Right lobe of liver (tissue), 6 donors: ENCODE results near the gene OAS1. TPM values are rescaled to one million over a fixed set of nuclear protein-coding genes. Genes with fewer than 3 reads are reported as not detected.

Experiments
- ATAC-seq, 4 donors: fragments of 200-7000 bp; cut with Tn5 transposase; one replicate each; pipeline ENCODE4 v1.9.1; 2020; ENCODE audit warnings: mild to moderate bottlenecking in 4 of 4, moderate library complexity in 4 of 4
- DNase-seq, 3 donors: peaks; one replicate each; pipeline ENCODE4 v3.0.0-alpha.2; 2020
- H3K27ac ChIP-seq, 3 donors: fragments of 200-600 bp; one replicate each; pipeline ENCODE4 v1.8.0; 2022
- H3K27me3 ChIP-seq, 2 donors: fragments of 200-600 bp; one replicate each; pipeline ENCODE4 v1.8.0; 2022
- H3K36me3 ChIP-seq, 4 donors: fragments of 200-600 bp; sonication (generic) in 1 of 4; one replicate each; pipeline versions ENCODE4 v1.5.1 to v1.8.0; 2017 to 2022; ENCODE audit warnings: control low read depth in 1 of 4
- H3K4me1 ChIP-seq, 4 donors: fragments of 200-600 bp; sonication (generic) in 1 of 4; one replicate each; pipeline versions ENCODE4 v1.5.1 to v1.8.0; 2017 to 2022; ENCODE audit warnings: control low read depth in 1 of 4
- H3K4me3 ChIP-seq, 3 donors: fragments of 200-600 bp; one replicate each; pipeline ENCODE4 v1.8.0; 2022
- H3K9me3 ChIP-seq, 4 donors: fragments of 200-600 bp; sonication (generic) in 1 of 4; one replicate each; pipeline versions ENCODE4 v1.5.1 to v1.8.0; 2017 to 2022; ENCODE audit warnings: control low read depth in 1 of 4
- CTCF ChIP-seq, 4 donors: fragments of 200-600 bp in 3 of 4; fragments of 450-650 bp in 1 of 4; IDR thresholded peaks; one replicate each; pipeline versions ENCODE4 v1.5.1 to v1.8.0; 2016 to 2022; ENCODE audit warnings: antibody characterized with exemption in 4 of 4, mild to moderate bottlenecking in 2 of 4
- POLR2A ChIP-seq: fragments of 450-650 bp; IDR thresholded peaks from one replicate; pipeline ENCODE4 v1.6.1; 2017; ENCODE audit warnings: antibody characterized with exemption, mild to moderate bottlenecking
- whole genome bisulfite sequencing: methylation state at CpG from one replicate; pipeline ENCODE4 v1.1.6; 2018; ENCODE audit warnings: low coverage, low lambda C conversion rate; ENCODE audit not compliant: insufficient coverage; ENCODE audit errors: missing lambda C conversion rate; 5-methylcytosine and 5-hydroxymethylcytosine counted together
- intact Hi-C, 2 donors: fragments of 100-400 bp; cut with DNase I; formaldehyde crosslinking; loops; one replicate each; pipeline versions ENCODE4 v1.11.2 to v1.14.1; 2022
- total RNA-seq, 6 experiments: library from RNA; depleted of rRNA in 2 of 6; stranded (reverse); fragments of >200 nt in 2 of 6; fragmentation: NEBNext Ultra II Directional in 3 of 6; extraction: Animal tissue kit (Norgen Biotek cat#: 25700) in 3 of 6; gene quantifications; one replicate each; pipeline versions ENCODE4 v1.1.0 to v1.2.4, GENCODE V29; 2016 to 2023
- donor health status: DM: no; HTN: yes; CAD: no.
- donor health status: DM: no; HTN: no; CAD: no.
- donor health status: DM: no; HTN: no; CAD: no.
- donor health status: DM: no; HTN: yes; CAD: no.
- donor health status: DM: no; HTN: yes; CAD: no.

Gene OAS1
- total RNA-seq, 6 experiments from 2014 or later, result 19.2 to 23.0 (median 22.5) TPM

- H3K4me1 ChIP-seq, result no peaks in the 10 kb centered on the region
- H3K27ac ChIP-seq, result no peak overlapping the region
- TF ChIP-seq POLR2A, result no peak
- TF ChIP-seq CTCF (IDR thresholded peaks at IDR 0.05), result no peak
- H3K4me3 ChIP-seq, result no peak overlapping the region
- 51% methylated on average over 3 of the region's 11 CpGs for WGBS
- no peaks in the 10 kb centered on the region for H3K27me3 ChIP-seq
- intact Hi-C loops, result no loop called here
- DNase-seq (no peak), ATAC-seq (no peak)
- no peaks in the 10 kb centered on the region for H3K36me3 ChIP-seq
- no peaks in the 10 kb centered on the region for H3K9me3 ChIP-seq
Measured at GRCh38 chr12:112862636-112863290, 44.0 kb upstream of the OAS1 start.

- no peaks in the 10 kb centered on the region for H3K27me3 ChIP-seq
- 30% methylated on average over 5 of the region's 5 CpGs for WGBS
- H3K4me3 ChIP-seq, result no peak overlapping the region
- DNase-seq, result no peak
- ATAC-seq, result no peak
- H3K9me3 ChIP-seq, result no peaks in the 10 kb centered on the region
- no peak overlapping the region for H3K27ac ChIP-seq
- H3K4me1 ChIP-seq, result no peaks in the 10 kb centered on the region
- intact Hi-C loops, result no loop called here
- no peaks in the 10 kb centered on the region for H3K36me3 ChIP-seq
- TF ChIP-seq POLR2A (no peak), CTCF (IDR thresholded peaks at IDR 0.05) (no peak)
Measured at GRCh38 chr12:112868459-112869041, 38.2 kb upstream of the OAS1 start.

GRCh38 chr12:112869091-112869490 is 37.7 kb upstream of the OAS1 start:
- WGBS, result 93% methylated on average over 2 of the region's 2 CpGs
- Histone ChIP-seq H3K36me3 (no peaks in the 10 kb centered on the region), H3K4me1 (no peaks in the 10 kb centered on the region), H3K9me3 (no peaks in the 10 kb centered on the region), H3K4me3 (no peak overlapping the region), H3K27me3 (no peaks in the 10 kb centered on the region), H3K27ac (no peak overlapping the region)
- intact Hi-C loops, result no loop called here
- ATAC-seq (no peak), DNase-seq (no peak)
- TF ChIP-seq POLR2A (no peak), CTCF (IDR thresholded peaks at IDR 0.05) (no peak)

GRCh38 chr12:112869778-112870177 is 37.0 kb upstream of the OAS1 start:
- WGBS, result 51% methylated on average over 12 of the region's 12 CpGs
- ATAC-seq (no peak), DNase-seq (no peak)
- no peaks in the 10 kb centered on the region for H3K36me3 ChIP-seq
- H3K27ac ChIP-seq, result no peak overlapping the region
- no peaks in the 10 kb centered on the region for H3K27me3 ChIP-seq
- no peak overlapping the region for H3K4me3 ChIP-seq
- no peaks in the 10 kb centered on the region for H3K4me1 ChIP-seq
- no peaks in the 10 kb centered on the region for H3K9me3 ChIP-seq
- TF ChIP-seq CTCF (IDR thresholded peaks at IDR 0.05), result no peak
- TF ChIP-seq POLR2A, result no peak
- intact Hi-C loops, result no loop called here
